Measurements from ENCODE around the gene FLT1.

Gene FLT1

DNA sequence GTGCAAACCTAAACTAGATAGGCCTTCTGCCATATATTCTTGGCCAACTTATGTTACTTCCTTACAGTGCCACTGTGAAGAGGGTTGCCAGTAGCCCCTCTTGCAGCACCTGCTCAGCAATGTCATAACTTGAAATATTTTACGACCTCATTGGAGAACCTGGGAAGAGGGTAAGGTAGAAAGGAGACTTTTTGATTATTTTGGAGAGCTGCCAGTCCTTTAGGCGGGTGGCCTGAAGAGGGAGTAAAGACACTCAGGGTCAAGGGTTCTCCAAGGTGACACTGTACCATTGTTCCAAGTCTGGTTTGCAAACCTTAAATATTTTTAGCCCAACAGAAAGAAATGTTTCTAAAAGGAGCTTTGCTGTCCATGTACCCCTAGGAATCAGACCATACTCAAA lies 118.3 kb downstream of the FLT1 start:
- DNase-seq: no peak

DNA sequence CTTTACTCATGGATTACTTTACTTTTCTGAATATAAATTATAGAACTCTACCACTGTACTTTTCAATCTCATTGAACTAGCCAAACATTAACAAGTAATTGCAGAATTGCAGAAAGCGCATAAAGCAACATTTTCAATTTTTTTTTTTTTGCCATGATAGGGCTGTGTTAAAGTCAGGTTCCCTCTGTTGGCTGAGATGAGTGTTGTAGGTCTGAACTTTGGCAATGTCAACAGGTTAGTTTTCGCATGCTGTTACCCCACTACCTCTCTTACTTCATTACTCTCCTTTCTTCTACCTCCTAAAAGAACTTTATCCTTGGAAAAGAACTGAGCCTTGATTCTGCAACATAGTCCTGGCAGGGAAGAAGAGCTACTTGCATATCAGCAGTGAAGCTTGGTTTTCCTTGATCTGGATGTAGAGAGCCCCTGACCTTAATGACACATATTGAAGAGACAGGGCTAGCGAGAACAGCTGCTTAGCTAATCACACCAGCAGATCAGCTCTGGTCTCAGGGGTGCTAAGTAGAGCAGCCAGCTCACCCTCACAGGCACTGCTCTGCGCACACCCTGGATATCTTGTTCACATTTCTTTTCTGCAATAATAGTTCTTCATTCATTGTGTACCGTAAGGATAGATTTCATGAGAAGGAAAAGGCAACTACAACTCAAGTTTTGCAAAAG lies 119.5 kb downstream of the FLT1 start:
- no peak for DNase-seq

DNA sequence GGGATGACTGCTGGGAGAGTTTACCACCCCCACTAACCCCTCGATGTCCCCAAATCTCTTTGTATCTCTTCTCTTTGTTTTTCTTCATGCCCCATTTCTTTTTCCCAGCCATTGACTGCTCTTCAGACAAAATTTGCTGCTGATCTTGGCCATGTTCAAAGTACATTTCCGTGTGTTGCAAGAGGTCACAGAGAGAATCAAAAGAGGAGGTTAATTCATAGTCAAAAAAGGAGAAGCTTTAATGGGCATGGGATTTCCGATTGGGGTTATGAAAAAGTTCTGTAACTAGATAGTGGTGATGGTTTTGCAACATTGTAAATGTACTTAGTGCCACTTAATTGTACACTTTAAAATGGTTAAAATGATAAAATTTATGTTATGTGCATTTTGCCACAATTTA lies 121.1 kb downstream of the FLT1 start:
- no peak for DNase-seq

- DNase-seq: no peak
Observed at GRCh38 chr13:28370448-28370847, 124.5 kb downstream of the FLT1 start.

DNA sequence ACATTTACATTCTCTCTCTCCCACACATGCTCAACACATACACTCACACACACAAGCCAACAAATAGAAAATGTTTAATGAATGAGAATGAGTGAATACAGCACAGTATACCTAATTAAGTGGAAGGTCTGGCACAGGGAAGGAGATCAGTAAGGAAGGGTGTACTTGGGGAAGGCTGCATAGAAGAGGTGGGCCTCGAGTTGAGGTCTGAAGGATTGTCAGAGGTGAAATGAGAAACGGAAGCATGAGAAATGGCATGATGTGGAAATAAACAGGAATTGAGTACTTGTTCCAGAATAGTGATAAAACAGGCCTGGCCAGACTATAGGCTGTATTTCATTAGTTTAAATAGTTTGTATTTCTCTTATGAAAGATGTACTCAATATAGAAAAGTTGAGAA lies 136.2 kb downstream of the FLT1 start:
- DNase-seq: no peak

DNA sequence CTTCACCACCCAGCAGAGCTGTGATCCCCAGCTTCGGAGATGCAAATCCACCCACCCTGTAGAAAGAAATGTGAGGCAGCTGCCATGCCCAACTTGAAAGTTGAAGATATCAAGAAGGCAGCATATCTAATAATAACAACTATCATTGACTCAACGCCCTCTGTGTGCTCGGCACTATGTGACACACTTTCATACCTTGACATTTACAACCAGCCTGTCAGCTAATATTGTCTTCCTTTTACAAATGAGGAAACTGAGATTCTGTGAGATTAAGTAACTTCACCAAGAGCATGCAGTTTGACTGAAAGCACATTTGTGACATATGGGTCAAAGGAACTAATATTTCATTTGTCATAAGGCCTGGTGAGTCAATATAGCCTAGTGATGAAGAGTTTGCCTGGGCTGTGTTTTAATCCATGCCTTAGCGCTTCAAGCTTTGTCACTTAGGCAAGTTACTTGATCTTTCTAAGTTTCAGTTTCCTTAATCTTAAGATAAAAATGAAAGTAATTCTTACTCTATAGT lies 137.0 kb downstream of the FLT1 start:
- DNase-seq: no peak

DNA sequence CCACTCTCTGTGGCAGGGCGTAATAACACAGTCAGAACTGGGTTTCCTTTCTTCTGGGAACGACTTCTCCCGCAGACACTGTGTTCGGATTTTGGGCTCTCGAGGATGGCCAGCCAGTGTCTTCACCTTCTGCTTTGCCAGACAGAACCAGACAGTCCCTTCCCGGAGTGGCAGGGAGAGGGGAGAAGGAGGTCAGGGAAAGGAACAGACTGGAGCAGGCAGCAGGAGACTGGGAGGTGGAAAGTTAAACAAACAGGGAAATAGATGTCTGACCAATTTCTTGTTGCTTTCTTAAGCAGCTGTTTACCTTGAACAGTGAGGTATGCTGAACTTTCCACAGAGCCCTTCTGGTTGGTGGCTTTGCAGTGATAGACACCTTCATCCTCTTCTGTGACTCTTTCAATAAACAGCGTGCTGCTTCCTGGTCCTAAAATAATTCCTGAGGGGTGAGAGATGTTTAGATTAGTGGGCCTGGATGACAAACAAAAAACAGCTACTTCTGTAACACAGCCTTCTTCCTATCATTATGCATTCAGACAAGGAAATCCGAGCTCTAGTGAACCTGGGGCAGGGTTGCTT lies 137.6 kb downstream of the FLT1 start:
- no peak for DNase-seq

DNA sequence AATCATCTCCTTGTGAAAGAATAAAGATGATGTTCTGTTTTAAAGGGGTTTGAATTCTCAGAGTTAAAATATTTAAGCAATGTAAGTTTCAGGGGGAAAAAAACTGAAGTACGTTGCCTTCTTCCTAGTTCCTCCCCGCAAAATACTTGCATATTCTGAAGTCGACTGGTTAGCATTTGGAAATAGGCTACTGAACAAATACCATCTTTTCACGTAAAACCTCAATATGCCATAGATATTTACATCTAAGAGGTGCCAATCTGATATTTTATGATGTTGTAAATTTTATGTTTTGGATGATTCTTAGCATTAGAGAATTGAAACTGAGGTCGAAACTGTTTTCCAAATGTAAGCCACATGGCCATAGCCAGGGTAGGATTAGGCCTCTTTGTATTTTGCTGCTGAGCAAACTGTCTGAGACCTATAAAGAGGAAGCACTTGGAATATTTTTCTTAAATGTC lies 138.3 kb downstream of the FLT1 start:
- no peak for DNase-seq

- DNase-seq: no peak
Observed at GRCh38 chr13:28355822-28356371, 139.0 kb downstream of the FLT1 start.

DNA sequence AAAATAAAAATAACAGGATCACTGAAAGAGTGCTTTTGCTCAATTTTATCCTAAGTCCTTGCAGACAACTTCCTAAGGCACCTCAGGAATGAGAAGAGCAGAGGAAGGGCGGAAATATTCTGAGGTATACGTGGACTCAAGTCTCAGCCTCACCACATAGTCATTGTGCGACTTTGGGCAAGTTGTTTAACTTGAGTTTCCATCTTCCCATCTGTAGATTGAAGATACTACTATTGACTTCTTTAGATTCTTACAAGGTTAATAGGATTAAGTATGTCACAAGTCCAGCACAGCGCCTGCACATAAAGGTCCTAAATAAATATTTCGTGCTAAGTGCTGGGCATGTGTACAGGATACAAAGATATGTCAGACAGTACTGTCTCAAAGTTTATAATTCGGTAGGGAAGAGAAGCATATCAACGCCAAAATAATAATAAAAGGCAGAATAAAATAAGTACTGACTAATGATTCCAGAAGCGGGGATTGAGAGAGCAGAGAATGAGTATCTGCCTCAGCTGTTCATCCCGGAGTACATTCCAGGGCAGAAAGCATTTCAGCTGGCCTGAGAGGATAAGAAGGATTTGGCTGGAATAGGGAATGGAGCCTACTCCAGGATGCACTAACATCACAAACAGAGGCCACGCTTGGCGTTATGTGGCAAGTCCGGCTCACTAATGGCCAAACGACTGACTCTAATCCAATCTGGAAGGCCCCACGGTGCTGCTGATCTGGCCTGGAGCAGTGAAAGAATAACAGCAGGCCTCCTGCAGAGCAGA lies 139.7 kb downstream of the FLT1 start:
- DNase-seq: no peak

DNA sequence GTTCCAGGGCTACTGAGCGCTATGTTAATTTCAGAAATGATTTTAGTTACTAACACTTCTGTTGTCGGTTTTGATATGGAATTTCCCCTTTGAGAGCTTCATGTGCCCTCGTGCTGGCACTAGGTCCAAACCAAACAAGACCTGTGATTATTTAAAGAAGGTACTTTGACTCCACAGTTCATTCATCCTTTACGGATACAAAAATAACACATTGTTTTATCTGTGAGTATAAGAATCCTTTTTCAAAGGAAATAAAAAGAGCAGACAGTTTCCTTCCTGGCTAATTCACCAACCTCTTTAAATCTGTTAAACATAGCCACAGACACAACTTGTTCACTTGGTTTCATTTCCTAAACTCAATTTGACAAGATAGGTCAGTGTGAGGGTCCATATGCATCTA lies 141.2 kb downstream of the FLT1 start:
- DNase-seq: no peak

DNA sequence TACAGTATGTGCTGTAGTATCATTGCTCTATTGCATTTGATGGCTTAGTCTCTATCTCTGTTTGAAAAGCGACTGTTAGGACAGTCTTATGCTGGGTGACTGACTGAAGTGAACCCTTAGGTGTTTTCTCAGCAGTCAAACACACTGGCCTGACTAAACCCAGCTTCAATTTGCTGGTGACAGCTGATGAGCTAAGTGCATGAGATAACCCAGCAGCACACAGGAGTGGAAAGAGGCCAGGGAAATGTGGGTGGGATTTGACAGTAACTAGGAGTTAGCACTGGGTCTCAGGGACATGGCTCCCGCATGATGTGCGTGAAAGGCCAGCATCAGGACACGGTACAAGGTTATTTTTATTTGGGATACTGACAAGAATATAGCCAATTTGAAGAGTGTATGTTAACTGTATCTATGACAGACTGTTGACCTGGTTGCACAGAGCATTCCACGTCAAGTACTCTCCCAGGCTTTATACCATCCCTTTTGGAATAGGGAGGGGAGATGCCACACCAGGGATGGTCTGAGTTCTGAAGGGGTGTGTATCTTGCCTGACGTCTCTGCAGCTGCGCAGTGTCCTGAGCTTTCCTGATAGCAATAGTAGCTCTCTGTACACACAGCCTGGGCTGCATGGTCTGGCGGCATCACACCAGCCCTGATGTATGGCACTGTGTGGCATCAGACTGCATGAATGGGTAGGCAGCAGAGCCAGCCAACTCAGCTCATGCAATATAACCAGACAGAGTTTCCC lies 144.8 kb downstream of the FLT1 start:
- DNase-seq: no peak

DNA sequence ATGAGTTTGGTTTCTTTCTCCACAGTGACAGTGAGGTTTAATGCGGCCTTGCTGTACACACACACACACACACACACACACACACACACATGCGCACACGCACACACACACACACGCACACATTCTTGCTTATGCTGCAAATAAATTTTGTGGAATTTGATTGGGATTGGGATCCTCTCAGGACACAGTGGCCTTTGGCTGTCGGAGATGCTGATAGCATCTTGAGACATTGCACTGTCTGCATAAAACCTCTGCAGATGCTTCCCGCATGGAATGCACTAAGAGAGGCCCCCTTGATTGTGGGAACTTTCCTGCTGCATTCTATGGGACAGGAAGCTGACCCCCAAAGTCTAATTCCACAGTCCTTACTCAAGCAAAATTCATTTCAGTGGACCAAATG lies 145.6 kb downstream of the FLT1 start:
- no peak for DNase-seq

- DNase-seq: no peak
Observed at GRCh38 chr13:28347456-28348371, 147.2 kb downstream of the FLT1 start.

DNA sequence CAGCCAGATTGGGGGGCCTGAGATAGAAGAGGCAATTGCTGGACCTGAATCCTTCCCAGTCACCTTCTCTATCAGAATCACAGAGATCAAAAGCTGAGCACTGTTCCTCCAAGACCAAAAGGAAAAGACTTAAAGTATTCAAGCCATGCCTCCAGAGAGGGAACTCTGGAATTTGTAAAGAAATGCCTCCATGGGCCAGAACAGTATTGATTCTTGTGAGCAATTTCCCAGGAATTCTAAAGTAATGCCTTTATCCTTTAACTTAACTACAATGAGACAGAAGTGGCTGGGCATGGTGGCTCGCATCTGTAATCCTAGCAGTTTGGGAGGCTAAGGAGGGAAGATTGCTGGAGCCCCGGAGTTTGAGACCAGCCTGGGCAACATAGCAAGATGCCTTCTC lies 148.8 kb downstream of the FLT1 start:
- no peak for DNase-seq

- DNase-seq: no peak
Observed at GRCh38 chr13:28344163-28344562, 150.8 kb downstream of the FLT1 start.

GRCh38 chr13:28342251-28342650 lies 152.7 kb downstream of the FLT1 start:
- DNase-seq: no peak

- DNase-seq: no peak
Observed at GRCh38 chr13:28340272-28340793, 154.6 kb downstream of the FLT1 start.

GRCh38 chr13:28339419-28339818 lies 155.5 kb downstream of the FLT1 start:
- no peak for DNase-seq

DNA sequence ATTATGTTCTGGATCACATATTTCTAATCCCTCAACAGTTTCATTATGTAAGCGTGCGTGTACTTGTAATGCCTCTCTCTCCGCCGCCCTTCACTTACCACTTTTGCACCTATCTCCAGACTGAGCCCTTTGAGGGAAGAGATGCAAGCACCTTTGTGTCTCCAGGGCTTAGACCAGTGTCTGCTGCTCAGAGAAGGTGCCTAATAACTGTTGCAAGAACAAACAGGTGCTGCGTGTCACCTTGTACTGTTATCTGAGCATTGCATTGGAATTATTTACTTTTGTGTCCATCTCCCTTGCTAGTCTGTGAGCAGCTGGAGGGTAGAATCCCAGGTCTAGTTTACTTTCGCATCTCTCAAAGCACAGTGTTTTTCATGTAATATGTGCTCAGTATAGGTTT lies 156.2 kb downstream of the FLT1 start:
- no peak for DNase-seq

DNA sequence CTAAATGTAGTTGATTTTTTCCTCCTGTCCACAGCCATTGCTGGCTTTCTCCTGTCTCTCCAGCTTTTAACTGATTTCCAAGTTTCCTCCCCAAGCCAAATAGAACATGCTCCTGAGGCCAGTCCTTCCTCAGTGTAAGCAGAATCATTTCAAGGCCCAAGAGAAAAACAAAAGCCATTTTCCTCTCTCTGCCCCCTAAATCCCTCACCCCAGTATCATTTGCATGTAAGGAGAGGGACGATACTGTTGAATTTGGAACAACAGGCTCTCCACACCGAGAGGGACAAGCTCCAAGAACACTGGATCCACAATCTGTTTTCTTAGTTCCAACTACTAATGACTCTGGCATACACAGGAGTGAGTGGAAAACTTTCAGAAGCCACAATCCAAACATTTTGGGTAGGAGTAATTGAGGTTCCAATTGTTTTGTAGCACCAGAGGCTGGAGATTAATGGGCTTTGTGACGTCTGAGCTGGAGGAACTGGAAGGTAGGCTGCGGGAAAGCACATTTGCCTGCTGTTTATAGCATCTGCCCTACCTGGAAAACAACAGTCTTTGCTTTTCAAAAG lies 156.8 kb downstream of the FLT1 start:
- DNase-seq: no peak
